ENCODE data around the gene SPTLC2.
A peak's percentile ranks its signal among the peaks of the same experiment; 100 is the strongest.
"Not testable (repeated sequence)": the region's sequence is repeated elsewhere in the genome, so short reads cannot be mapped to it uniquely, and the experiment has no call there.

SPTLC2 gene, protein sequence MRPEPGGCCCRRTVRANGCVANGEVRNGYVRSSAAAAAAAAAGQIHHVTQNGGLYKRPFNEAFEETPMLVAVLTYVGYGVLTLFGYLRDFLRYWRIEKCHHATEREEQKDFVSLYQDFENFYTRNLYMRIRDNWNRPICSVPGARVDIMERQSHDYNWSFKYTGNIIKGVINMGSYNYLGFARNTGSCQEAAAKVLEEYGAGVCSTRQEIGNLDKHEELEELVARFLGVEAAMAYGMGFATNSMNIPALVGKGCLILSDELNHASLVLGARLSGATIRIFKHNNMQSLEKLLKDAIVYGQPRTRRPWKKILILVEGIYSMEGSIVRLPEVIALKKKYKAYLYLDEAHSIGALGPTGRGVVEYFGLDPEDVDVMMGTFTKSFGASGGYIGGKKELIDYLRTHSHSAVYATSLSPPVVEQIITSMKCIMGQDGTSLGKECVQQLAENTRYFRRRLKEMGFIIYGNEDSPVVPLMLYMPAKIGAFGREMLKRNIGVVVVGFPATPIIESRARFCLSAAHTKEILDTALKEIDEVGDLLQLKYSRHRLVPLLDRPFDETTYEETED

DNA sequence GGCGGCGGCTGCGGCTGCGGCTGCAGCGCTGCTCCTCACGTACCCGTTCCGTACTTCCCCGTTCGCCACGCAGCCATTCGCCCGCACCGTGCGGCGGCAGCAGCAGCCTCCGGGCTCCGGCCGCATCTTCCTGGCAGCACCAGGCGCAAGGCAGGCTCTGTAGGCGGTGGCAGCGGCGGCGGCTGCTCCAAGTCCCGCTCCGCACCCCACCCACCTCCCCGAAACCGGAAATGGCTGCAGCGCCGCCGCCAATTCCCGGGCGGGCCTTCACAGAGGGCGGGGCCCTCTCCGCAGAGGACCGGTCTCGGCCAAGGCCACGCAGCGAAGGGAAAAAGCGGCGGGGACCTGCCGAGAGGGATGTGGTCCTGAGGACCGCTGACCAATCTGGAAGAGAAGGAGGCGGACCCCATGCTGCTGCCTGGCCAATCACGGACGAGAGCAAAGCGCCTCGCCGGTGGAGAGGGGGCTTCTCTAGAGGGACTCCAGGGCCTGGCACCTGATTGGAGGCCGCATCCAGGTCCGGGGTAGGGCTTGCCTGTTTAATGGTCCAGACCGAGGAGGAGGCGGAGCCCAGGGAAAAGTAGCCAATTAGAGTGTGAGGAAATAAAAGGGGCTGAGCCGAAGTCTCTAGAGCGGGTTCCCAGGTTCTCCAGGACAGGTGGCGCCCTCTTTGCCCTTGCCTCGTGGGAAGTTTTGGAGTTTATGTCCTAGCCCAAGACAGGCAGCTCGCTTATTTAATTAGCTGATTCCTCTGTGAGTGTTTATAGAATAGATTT is at the start of gene SPTLC2:
SPTLC2 (minus strand) TSS at position 184 of the 776 bp plus-strand sequence; CDS start at position 126, 58 bp downstream.
- DNase-seq, result peak; percentile 95 to 96

DNA sequence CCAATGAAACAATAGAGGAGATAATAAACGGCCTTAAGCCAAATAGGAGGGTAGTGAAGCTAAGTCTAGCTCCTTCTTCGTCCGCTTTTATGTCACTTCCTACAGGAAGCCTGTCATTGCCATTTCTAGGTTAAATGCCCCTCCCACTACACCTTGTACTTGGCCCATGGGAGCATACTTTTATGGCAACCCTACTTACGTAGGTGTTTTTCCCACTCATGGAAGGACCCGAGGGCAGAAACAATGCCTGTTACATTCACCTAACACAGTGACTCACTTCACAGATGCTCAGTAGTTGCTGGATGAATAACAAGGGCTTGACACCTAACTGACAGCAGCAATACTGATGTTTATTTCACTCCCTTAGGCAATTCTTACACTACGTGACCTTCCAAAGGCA is 46.9 kb upstream of the SPTLC2 start:
- DNase-seq, result no peak

DNA sequence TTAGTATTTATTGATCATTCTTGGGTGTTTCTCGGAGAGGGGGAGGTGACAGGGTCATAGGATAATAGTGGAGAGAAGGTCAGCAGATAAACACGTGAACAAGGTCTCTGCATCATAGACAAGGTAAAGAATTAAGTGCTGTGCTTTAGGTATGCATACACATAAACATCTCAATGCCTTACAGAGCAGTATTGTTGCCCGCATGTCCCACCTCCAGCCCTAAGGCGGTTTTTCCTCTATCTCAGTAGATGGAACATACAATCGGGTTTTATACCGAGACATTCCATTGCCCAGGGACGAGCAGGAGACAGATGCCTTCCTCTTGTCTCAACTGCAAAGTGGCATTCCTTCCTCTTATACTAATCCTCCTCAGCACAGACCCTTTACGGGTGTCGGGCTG is 45.1 kb upstream of the SPTLC2 start:
- DNase-seq, result not testable (repeated sequence)

DNA sequence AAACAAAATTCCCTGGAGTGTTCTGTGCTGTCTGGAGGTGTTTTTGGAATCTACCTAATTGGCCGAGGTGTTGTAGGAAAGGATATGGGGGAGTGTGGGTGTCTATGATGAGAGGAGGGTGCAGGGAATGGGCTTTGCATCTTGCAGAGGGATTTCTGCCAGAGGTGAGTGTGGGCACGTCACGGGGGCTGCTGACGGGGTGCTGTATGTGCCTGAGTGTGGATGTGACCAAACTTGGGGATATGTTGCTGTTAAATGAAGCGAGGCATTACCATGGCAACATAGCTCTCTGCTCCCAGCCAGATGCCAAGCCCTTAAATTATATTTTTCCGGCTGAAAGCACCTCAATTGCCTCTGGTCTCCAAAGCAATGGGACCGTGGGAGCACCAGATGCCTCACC is 44.3 kb upstream of the SPTLC2 start:
- no peak for DNase-seq

DNA sequence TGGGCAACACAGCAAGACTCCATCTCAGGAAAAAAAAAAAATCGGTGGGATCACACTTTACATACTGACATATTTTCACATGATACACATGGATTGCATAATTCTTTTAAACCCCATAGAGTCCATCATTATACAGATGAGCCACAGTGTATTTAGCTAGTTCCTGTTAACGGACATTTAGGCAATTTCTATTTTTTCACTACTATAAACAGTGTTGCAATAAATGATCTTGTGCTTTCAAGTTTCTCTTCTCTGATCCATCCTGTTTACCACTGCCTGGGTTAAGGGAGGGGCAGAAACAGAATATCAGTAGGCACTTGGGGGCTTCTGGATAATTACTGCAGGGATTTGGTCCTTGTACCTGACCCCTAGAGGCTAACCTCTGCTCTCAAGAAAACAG is 43.4 kb upstream of the SPTLC2 start:
- no peak for DNase-seq

DNA sequence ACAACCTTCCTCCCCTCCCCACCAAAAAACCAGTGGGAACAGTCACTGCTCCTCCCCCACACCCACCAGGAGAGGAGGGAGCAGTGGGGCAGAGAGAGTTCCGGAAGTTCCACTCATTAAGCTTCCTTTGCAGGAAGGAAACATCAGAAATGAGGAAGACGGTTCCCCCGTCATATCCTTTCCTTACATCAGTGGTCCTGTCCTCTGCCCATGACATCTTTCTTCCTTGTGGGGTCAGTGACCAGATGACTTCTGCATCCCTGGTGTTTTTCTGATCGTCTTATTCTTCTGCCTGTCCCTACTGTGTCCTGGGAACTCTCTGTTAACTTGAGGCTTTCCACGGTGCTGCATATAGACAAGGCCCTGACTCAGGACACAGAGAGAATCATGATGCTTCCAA is 40.8 kb upstream of the SPTLC2 start:
- no peak for DNase-seq

DNA sequence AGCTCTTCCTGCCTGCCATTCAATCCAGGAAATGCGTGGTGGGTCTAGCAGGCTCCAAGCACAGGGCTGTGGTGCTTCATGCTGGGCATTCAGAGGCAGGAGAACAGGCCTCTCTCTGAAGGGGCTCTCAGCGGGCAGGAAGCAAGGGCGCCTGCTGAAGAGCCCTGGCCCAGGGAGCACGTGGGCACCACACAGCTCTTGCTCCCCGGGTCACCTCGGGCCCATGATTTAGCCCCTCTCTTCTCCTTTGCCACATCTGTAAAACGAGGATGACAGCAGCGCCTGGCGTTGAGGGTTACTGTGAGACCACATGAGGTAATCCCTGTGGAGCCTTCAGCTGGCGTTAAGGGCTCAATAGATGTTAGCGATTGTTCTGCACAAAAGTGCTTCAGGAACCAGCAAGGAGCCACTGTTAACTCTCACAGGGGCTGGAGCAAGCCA is 37.6 kb upstream of the SPTLC2 start:
- DNase-seq, result no peak

DNA sequence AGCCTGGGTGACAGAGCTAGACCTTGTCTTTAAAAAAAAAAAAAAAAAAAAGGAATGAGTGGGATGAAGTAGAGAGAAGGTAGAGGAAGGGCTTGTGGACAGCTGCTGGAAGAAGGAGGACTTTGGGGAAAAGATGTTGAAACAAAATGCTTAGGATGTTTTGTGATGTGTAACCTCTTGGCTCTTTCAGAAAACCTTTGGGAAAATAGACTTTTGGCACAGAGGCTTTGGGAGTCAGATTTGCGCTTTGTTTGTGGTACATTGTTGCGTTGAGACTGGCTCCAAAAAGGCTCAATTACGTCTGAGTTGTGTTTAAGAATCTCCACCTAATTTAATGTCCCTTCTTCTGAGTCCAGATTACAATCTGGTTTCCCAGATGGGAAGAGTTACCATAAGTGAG is 32.9 kb upstream of the SPTLC2 start:
- no peak for DNase-seq

DNA sequence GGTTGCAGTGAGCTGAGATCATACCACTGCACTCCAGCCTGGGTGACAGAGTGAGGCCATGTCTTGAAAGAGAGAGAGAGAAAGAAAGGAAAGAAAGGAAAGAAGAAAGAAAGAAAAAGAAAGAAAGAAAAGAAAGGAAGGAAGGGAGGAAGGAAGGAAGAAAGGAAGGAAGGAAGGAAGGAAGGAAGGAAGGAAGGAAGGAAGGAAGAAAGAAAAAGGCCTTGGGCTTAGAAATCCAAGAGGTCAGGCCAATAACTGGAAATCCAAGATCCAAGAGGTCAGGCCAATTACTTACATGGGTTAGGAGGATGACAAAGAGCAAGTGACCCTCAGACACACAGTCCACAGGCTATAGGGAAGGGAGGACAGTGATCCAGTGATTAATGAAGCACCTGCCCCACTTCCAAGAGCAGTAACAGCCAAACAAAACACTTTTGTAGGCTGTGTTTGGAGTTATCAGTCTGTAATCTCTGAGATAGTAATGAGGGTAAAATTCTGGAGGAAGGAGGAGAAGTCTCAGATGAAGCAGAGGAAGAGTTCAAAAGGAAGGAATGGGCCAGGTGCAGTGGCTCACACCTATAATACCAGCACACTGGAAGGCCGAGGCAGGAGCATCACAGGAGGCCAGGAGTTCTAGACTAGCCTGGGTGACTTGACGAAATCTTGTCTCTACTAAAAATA is 32.2 kb upstream of the SPTLC2 start:
- no peak for DNase-seq

DNA sequence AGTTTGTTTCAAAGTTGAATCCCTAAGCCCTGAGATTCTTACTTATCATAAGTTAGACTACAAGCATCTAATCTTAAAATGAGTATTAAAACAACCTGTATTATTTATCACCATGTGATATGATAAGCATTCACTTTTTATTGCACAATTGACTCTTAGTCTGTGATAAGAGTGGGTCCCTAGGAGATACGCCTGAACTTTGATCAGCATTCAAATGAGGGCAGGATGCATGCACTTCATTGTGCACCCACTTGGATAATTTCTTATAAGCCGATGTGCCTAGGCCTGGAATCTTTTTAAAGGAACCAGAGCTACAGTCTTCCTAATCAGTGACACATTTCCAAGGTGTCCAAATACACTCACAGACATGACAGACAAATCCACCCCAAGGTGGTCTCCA is 31.4 kb upstream of the SPTLC2 start:
- no peak for DNase-seq

DNA sequence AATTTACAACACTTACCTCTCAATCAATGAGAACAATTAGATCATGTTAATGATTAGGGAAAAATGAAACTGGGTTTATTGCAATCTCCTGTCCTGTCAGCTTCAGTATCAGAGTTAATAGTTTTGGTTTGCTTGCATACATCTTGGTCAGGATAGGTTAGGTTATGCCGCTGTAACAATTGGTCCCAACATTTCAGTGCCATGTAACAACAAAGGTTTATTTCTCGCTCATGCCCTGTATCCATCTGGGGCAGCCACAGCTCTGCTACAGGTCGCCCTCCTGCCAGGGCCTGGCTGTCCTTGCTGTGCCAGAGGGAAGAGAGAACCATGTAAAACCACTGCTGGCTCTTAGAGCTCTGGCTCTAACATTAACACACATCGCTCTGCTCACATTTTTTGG is 30.5 kb upstream of the SPTLC2 start:
- no peak for DNase-seq

DNA sequence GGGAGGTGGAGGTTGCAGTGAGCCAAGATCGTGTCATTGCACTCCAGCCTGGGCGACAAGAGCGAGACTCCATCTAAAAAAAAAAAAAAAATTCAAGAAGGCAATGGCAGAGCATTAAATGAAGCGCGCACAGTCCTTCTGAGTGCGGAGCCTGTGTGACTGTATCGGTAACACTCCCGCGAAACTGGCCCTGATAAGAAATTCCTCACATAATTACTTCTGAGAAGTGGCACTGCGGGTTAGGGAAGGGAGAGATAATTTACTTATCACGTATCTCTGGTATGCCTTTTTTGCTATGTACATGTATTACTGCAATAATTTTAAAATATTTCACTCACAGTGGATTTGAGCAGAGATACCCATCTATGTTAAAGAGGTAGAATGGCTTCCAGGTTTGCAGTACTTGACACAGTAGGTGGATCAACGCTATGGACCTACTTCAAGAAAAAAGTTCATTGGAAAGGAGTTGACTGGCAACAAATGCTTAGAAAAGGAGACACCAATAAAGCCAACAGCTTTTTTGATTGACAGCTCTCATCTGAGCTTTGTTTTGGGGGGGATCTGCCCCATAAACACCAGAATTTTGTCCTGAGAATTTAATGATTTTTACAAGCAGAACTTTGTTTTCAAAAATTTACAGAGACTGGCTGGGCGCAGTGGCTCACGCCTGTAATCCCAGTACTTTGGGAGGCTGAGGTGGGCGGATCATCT is 29.2 kb upstream of the SPTLC2 start:
- no peak for DNase-seq

DNA sequence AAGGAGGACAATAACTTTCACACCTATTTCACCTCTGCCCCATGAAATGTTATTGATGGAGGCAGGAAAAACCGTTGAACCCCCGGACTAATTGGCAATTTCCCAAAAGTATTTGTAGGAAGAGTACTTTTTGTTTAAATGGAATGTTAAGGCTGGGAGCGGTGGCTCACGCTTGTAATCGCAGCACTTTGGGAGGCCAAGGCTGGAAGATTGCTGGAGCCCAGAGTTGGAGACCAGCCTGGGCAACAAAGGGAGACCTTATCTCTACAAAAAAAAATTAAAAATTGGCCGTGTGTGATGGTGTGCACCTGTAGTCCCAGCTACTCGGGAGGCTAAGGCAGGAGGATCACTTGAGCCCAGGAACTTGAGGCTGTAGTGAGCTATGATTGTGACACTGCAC is 26.0 kb upstream of the SPTLC2 start:
- no peak for DNase-seq

DNA sequence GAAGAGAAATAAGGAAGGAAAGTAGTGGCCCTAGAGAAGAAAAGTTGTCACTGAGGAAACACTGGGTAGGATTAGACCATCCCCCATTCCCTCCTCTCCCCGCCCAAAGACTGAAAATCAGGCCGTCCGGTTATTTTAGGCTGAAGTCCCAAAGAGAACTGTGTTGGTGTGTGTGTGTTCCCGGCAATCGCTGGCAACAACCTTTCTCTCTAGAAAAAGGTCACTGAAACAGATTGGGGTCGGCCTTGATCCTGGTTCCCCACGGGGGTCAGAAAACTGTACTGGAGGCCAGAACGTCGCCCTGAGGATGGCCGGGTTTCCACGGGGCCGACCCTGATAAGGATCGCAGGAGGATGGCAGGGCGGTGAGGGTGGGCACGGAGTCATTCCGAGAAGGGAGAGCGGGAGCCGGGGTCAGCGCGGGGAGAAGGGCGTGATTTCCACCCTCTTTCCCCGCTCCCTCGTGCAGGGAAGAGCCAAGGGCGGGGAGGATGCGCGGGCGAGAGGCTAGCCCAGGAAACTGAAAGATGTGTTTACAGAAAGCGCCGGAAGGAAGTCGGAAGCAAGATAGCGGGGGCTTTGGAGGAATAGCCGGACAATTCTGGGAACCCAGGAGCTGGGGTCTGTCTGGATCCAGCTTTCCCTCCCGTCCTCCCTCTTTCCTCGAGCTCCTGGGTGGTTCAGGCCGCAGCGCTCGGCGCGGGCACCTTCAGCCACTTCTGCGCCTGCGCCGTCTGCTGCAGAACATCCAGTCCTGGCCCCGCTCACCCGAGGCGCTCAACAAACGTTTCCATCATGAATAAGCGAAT is 25.3 kb upstream of the SPTLC2 start:
- peak; percentile 80 to 82 for DNase-seq

DNA sequence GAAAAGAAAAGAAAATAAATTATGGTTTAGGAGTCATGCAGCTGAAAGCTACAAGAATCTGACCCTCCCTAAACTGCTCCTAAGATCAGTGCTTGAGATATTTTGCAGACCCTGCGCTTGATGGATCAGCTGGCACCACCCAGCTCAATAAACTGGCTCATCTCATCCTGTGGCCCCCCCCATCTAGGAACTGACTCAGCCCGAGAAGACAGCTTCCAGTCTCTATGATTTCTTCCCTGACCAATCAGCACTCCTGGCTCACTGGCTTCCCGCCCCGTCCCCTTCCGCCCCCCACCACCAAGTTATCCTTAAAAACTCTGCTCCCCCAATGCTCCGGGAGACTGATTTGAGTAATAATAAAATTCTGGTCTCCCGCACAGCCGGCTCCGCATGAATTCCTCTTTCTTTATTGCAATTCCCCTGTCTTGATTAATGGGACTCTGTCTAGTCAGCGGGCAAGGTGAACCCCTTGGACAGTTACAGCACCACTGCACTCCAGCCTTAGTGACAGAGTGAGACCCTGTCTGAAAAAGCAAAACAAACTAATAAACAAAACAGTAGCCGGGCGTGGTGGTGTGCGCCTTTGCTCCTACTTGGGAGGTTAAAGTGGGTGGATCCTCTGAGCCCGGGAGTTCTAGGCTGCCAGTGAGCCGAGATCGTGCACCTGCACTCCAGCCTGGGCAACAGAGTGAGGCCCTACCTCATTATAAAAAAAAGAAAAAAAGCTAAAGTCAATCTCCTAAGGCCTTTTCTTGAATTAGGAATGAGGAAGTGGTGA is 24.5 kb upstream of the SPTLC2 start:
- no peak for DNase-seq

DNA sequence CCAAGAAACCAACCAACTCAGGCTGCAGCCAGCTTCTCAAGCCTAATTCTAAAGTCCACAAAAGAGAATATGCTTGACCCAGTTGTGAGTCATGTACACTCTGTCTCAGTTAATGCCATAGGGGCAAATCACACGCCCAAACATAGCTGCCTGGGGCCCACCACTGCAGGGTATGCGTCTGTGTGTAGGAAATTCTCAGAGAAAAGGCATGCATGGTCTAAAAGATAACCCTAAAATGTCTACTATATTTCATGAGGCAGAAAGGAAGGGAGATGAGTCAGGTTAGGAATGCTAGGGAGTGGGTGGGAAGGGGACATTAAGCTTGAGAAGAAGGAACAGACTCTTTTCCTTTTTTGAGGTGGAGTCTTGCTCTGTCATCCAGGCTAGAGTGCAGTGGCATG is 22.3 kb upstream of the SPTLC2 start:
- DNase-seq, result no peak

DNA sequence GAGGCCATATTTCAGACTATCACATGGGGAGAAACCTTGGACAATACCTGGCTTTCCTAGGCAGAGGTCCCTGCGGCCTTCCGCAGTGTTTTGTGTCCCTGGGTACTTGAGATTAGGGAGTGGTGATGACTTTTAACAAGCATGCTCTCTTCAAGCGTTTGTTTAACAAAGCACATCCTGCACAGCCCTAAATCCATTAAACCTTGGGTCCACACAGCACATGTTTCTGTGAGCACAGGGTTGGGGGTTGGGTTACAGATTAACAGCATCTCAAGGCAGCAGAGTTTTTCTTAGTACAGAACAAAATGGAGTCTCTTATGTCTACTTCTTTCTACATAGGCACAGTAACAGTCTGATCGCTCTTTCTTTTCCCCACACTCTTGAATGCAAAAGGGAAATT is 19.4 kb upstream of the SPTLC2 start:
- not testable (repeated sequence) for DNase-seq

DNA sequence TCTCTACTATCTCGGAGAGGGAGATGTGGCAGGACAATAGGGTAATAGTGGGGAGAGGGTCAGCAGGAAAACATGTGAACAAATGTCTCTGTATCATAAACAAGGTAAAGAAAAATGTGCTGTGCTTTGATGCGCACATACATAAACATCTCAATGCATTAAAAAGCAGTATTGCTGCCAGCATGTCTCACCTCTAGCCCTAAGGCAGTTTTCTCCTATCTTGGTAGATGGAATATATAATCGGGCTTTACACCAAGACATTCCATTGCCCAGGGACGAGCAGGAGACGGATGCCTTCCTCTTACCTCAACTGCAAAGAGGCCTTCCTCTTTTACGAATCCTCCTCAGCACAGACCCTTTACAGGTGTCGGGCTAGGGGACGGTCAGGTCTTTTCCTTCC is 19.0 kb upstream of the SPTLC2 start:
- not testable (repeated sequence) for DNase-seq

DNA sequence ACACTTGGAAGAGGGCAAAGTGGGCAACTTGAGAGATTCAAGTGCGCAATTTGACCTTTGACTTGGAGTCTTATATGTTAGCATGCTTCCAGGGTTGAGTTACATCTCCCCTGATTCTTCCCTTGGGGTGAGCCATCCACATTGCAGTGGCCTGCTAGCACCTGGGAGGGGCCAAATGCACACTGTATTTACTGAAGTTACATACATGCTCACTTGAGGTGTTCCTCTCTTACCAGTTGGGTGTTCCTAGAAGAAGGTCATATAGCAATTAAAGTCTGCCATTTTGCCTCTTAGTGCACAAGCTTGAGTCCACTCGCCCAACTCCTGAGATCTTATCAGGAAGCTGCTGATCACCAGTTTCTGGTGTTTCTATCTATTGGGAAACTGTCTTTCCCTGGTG is 13.7 kb upstream of the SPTLC2 start:
- no peak for DNase-seq

DNA sequence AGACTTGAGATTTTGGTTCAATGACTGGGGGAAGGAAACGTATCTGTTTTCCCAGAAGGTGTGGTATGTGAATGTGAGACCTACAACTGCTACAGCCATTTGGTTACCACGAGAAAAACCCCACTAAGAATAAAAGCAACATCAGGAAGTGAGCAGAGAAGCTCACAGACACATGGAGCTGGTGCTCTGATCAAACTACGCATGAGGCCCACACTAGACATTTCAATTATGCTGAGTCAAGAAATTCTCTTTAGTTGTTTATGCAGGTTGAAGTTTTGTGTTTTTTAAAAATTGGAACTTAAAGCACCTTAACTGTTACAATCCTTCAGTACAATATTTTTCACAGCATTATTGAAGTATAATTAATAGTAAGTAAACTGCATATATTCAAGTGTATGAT is 8.9 kb upstream of the SPTLC2 start:
- no peak for DNase-seq

DNA sequence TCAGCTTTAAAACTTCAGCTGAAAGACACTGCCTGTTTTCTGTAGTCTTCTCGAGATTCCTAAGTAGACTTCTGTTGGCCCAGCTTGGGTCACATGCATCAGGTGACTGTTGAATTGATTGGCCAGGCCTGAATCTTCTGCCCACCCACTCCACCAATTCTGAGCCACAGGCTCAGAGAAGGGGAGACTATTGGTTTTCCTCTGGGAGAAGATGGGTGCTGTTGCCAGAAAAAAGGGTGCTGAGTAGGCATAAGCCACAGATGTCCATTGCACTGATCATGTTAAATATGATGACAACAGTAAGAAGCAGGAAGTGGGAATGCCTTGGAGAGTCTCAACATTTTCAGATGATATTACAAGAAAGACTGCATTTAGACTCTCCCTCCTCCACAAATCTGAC is 6.8 kb upstream of the SPTLC2 start:
- no peak for DNase-seq

Measured in activated T-cell treated with anti-CD3 and anti-CD28 coated beads, Interleukin-2, amount 50 U/mL, for 48 hours (primary cell).